ENCODE data around the gene SPAAR. TPM values are rescaled to one million over a fixed set of nuclear protein-coding genes. Genes with fewer than 3 reads are reported as not detected.
A peak's percentile ranks its signal among the peaks of the same experiment; 100 is the strongest.

Gene SPAAR
- total RNA-seq, 2 experiments from 2014 or later, result not detected

- ATAC-seq (no peak), DNase-seq (no peak)
- ChIA-PET CTCF (interaction anchor here (0.9 to 9.4 kb wide), 23 partner anchors 8 to 223 kb away, joined by 3 to 147 read pairs (median 5); partner anchors contain the start of genes HRCT1, OR2S2 and SPAAR), POLR2A (interaction anchor here (0.6 kb wide), 1 partner anchor 877 kb away, joined by 3 read pairs; no protein-coding TSS in a partner anchor)
- H3K27me3 Mint-ChIP-seq, result no peaks in the 10 kb centered on the region
- H3K4me3 Mint-ChIP-seq, result no peak overlapping the region
- H3K9me3 Mint-ChIP-seq, result no peaks in the 10 kb centered on the region
- no peak overlapping the region for H3K27ac Mint-ChIP-seq
- H3K36me3 Mint-ChIP-seq (ENCODE audit: low read depth), result no peaks in the 10 kb centered on the region
- no peak for TF ChIP-seq CTCF (IDR thresholded peaks at IDR 0.05)
- H3K4me1 Mint-ChIP-seq (ENCODE audit: low read depth), result peaks cover 29% of the 10 kb centered on the region
- intact Hi-C loops (cut with micrococcal nuclease), result loop anchor here (5.0 kb wide), 1 partner anchor 37 kb away; the partner anchor contains the start of genes HRCT1 and SPAAR
Measured at GRCh38 chr9:35944173-35944572, 34.9 kb downstream of the SPAAR start.

- Mint-ChIP-seq H3K27me3 (no peaks in the 10 kb centered on the region), H3K9me3 (no peaks in the 10 kb centered on the region), H3K27ac (no peak overlapping the region), H3K4me1 (ENCODE audit: low read depth) (peaks cover 26% of the 10 kb centered on the region), H3K4me3 (no peak overlapping the region), H3K36me3 (ENCODE audit: low read depth) (no peaks in the 10 kb centered on the region)
- TF ChIP-seq CTCF (IDR thresholded peaks at IDR 0.05), result no peak
- intact Hi-C loops (cut with micrococcal nuclease), result loop anchor here (5.0 kb wide), 1 partner anchor 38 kb away; the partner anchor contains the start of genes HRCT1 and SPAAR
- DNase-seq (no peak), ATAC-seq (no peak)
- POLR2A ChIA-PET, result interaction anchor here (0.6 kb wide), 1 partner anchor 878 kb away, joined by 3 read pairs; no protein-coding TSS in a partner anchor
- CTCF ChIA-PET, result interaction anchor here (0.8 to 9.4 kb wide), 32 partner anchors 8 to 400 kb away, joined by 3 to 147 read pairs (median 4); partner anchors contain the start of genes HRCT1, OR2S2 and SPAAR
Measured at GRCh38 chr9:35944841-35945240, 35.6 kb downstream of the SPAAR start.

GRCh38 chr9:35945341-35946018 is 36.2 kb downstream of the SPAAR start:
- no peaks in the 10 kb centered on the region for H3K27me3 Mint-ChIP-seq
- intact Hi-C loops (cut with micrococcal nuclease), result no loop called here
- CTCF ChIA-PET, result interaction anchor here (0.6 to 9.4 kb wide), 34 partner anchors 9 to 400 kb away, joined by 3 to 147 read pairs (median 4); partner anchors contain the start of genes HRCT1, OR2S2 and SPAAR
- H3K9me3 Mint-ChIP-seq, result no peaks in the 10 kb centered on the region
- DNase-seq, result peak; percentile 81
- no peaks in the 10 kb centered on the region for H3K36me3 Mint-ChIP-seq (ENCODE audit: low read depth)
- ATAC-seq, result peak; percentile 79
- peak; percentile 96 for TF ChIP-seq CTCF (IDR thresholded peaks at IDR 0.05)
- H3K4me3 Mint-ChIP-seq, result no peak overlapping the region
- POLR2A ChIA-PET, result no interaction called here
- peaks cover 20% of the 10 kb centered on the region for H3K4me1 Mint-ChIP-seq (ENCODE audit: low read depth)
- H3K27ac Mint-ChIP-seq, result no peak overlapping the region

DNA sequence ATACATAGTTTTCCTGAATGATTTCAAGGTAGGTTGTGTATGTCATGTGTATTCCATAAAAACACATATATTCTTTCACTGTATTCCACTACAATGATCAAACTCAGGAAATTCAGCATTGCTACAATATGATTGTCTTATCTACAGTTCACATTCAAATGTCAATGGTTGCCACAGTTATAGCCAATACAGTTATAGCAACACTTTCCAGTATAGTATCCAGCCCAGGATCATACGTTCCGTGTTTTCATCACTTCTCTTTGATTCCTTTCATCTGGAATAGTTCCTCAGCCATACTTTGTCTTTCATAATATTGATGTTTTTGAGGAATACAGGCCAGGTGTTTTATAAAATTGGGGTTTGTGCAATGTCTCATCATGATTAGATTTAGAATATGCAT is 39.2 kb downstream of the SPAAR start:
- no peak overlapping the region for H3K4me3 Mint-ChIP-seq
- POLR2A ChIA-PET, result no interaction called here

More for the DNA sequence above, 39.2 kb downstream of the SPAAR start:
- ATAC-seq, result no peak
- Mint-ChIP-seq H3K9me3 (no peaks in the 10 kb centered on the region), H3K27me3 (no peaks in the 10 kb centered on the region), H3K4me1 (ENCODE audit: low read depth) (peaks cover 7% of the 10 kb centered on the region), H3K36me3 (ENCODE audit: low read depth) (no peaks in the 10 kb centered on the region), H3K27ac (no peak overlapping the region)
- no peak for DNase-seq
- TF ChIP-seq CTCF (IDR thresholded peaks at IDR 0.05), result no peak
- CTCF ChIA-PET, result interaction anchor here (1.3 kb wide), 2 partner anchors 45 to 60 kb away, joined by 4 to 6 read pairs; no protein-coding TSS in a partner anchor
- intact Hi-C loops (cut with micrococcal nuclease), result no loop called here

Data from activated CD8-positive, alpha-beta T cell treated with anti-CD3 and anti-CD28 coated beads for 36 hours (primary cell).